ENCODE measurements around the gene CSNK1D. TPM values are rescaled to one million over a fixed set of nuclear protein-coding genes. Genes with fewer than 3 reads are reported as not detected.

The CSNK1D gene
- total and polyA plus RNA-seq, 2 donors (not counting 1 experiment from before 2014, with no cell fraction given), result 196 to 241 TPM

GRCh38 chr17:82202981-82203380 lies 70.5 kb downstream of the CSNK1D start:
- Histone ChIP-seq H3K9me3 (ENCODE audit: control extremely low read depth in 1 of 3, control insufficient read depth in 2 of 3, insufficient read depth in 1 of 3, low read length in 2 of 3) (no peaks in the 10 kb centered on the region), H3K9ac (ENCODE audit: low read length) (no peak overlapping the region), H4K20me1 (ENCODE audit: control insufficient read depth, insufficient read depth, low read length, poor library complexity, severe bottlenecking) (no peaks in the 10 kb centered on the region), H2AFZ (ENCODE audit: insufficient read depth, low read depth, low read length, poor library complexity, severe bottlenecking) (no peak overlapping the region), H3K36me3 (replicated peaks in 1 of 2; ENCODE audit: control extremely low read depth in 1 of 2, control insufficient read depth in 1 of 2, extremely low read depth in 1 of 2, insufficient read depth in 2 of 2, low read length in 1 of 2) (no peaks in the 10 kb centered on the region), H3K4me1 (ENCODE audit: control insufficient read depth in 2 of 2, insufficient read depth in 2 of 2, low read length in 2 of 2) (peaks cover 12 to 16% of the 10 kb centered on the region in 2 donors), H3K27me3 (replicated peaks in 1 of 4; ENCODE audit: control extremely low read depth in 1 of 4, control insufficient read depth in 3 of 4, insufficient read depth in 4 of 4, low read length in 3 of 4) (no peaks in the 10 kb centered on the region), H3K27ac (ENCODE audit: low read length in 2 of 2) (no peak overlapping the region), H3K4me3 (ENCODE audit: control extremely low read depth in 1 of 5, extremely low read depth in 1 of 5, insufficient read depth in 1 of 5, low read depth in 2 of 5, low read length in 4 of 5) (no peak overlapping the region), H3K4me2 (replicated peaks; ENCODE audit: low read depth, low read length, poor library complexity, severe bottlenecking) (no peak overlapping the region), H3K79me2 (ENCODE audit: control insufficient read depth, insufficient read depth, low read length) (peaks cover 5% of the 10 kb centered on the region)
- peaks cover 23% of the 10 kb centered on the region for H3K4me1 Mint-ChIP-seq
- no peak for DNase-seq
- no peak for ATAC-seq (ENCODE audit: low read depth)
- POLR2A ChIA-PET, result no interaction called here
- no peak overlapping the region for H3K27ac Mint-ChIP-seq
- TF ChIP-seq EZH2 (IDR thresholded peaks at IDR 0.05; ENCODE audit: borderline replicate concordance, insufficient read depth, low read depth, low read length, poor library complexity, severe bottlenecking) (no peak), CTCF (IDR thresholded peaks at IDR 0.05) (no peak)
- intact Hi-C loops (cut with micrococcal nuclease), result loop anchor here (10.0 kb wide), 1 partner anchor 212 kb away; the partner anchor contains the start of genes HEXD and OGFOD3
- no peak overlapping the region for H3K4me3 Mint-ChIP-seq
- WGBS (ENCODE audit: insufficient coverage), result 78% methylated on average over 6 of the region's 10 CpGs
- no peaks in the 10 kb centered on the region for H3K9me3 Mint-ChIP-seq (ENCODE audit: insufficient read depth)
- CTCF ChIA-PET, result interaction anchor here (0.6 to 1.6 kb wide), 2 partner anchors 83 to 98 kb away, joined by 3 to 4 read pairs; no protein-coding TSS in a partner anchor
- H3K27me3 Mint-ChIP-seq, result no peaks in the 10 kb centered on the region

GRCh38 chr17:82201498-82201910 lies 72.0 kb downstream of the CSNK1D start:
- Mint-ChIP-seq H3K27me3 (no peaks in the 10 kb centered on the region), H3K4me3 (no peak overlapping the region), H3K27ac (no peak overlapping the region), H3K4me1 (peaks cover 18% of the 10 kb centered on the region), H3K9me3 (ENCODE audit: insufficient read depth) (no peaks in the 10 kb centered on the region)
- no peak overlapping the region for H3K9ac ChIP-seq (ENCODE audit: low read length)
- peaks cover 16 to 18% of the 10 kb centered on the region in 2 donors for H3K4me1 ChIP-seq (ENCODE audit: control insufficient read depth in 2 of 2, insufficient read depth in 2 of 2, low read length in 2 of 2)
- ATAC-seq (ENCODE audit: low read depth), result no peak
- TF ChIP-seq CTCF (IDR thresholded peaks at IDR 0.05) (no peak), EZH2 (IDR thresholded peaks at IDR 0.05; ENCODE audit: borderline replicate concordance, insufficient read depth, low read depth, low read length, poor library complexity, severe bottlenecking) (no peak)
- H2AFZ ChIP-seq (ENCODE audit: insufficient read depth, low read depth, low read length, poor library complexity, severe bottlenecking), result no peak overlapping the region
- no peaks in the 10 kb centered on the region for H3K9me3 ChIP-seq (ENCODE audit: control extremely low read depth in 1 of 3, control insufficient read depth in 2 of 3, insufficient read depth in 1 of 3, low read length in 2 of 3)
- H3K27ac ChIP-seq (ENCODE audit: low read length in 2 of 2), result no peak overlapping the region
- no peak for DNase-seq
- H3K27me3 ChIP-seq (replicated peaks in 1 of 4; ENCODE audit: control extremely low read depth in 1 of 4, control insufficient read depth in 3 of 4, insufficient read depth in 4 of 4, low read length in 3 of 4), result no peaks in the 10 kb centered on the region
- H3K79me2 ChIP-seq (ENCODE audit: control insufficient read depth, insufficient read depth, low read length), result peaks cover 6% of the 10 kb centered on the region
- H3K36me3 ChIP-seq (replicated peaks in 1 of 2; ENCODE audit: control extremely low read depth in 1 of 2, control insufficient read depth in 1 of 2, extremely low read depth in 1 of 2, insufficient read depth in 2 of 2, low read length in 1 of 2), result no peaks in the 10 kb centered on the region
- no peak overlapping the region for H3K4me3 ChIP-seq (ENCODE audit: control extremely low read depth in 1 of 5, extremely low read depth in 1 of 5, insufficient read depth in 1 of 5, low read depth in 2 of 5, low read length in 4 of 5)
- H4K20me1 ChIP-seq (ENCODE audit: control insufficient read depth, insufficient read depth, low read length, poor library complexity, severe bottlenecking), result no peaks in the 10 kb centered on the region
- POLR2A ChIA-PET, result no interaction called here
- no peak overlapping the region for H3K4me2 ChIP-seq (replicated peaks; ENCODE audit: low read depth, low read length, poor library complexity, severe bottlenecking)
- intact Hi-C loops (cut with micrococcal nuclease), result loop anchor here (10.0 kb wide), 1 partner anchor 213 kb away; the partner anchor contains the start of genes HEXD and OGFOD3
- CTCF ChIA-PET, result no interaction called here
- WGBS (ENCODE audit: insufficient coverage), result 96% methylated on average over 23 of the region's 23 CpGs

Measured in B cell (primary cell).